ENCODE data around the gene NOTUM. TPM values are rescaled to one million over a fixed set of nuclear protein-coding genes. Genes with fewer than 3 reads are reported as not detected.
A peak's percentile ranks its signal among the peaks of the same experiment; 100 is the strongest.

The NOTUM gene
- total and polyA plus RNA-seq, 9 of the 15 experiments (the other 6 are each of a cell fraction or from before 2014, with no cell fraction given), result 0.03 to 14.0 (median 4.1) TPM

- no peak for TF ChIP-seq ATF4 (CRISPR knock-in tag; IDR thresholded peaks at IDR 0.05)
- peak; percentile 48; the same call in 1 of the 2 replicates for TF ChIP-seq ZBTB40 (IDR thresholded peaks at IDR 0.05)
- no peak for TF ChIP-seq ZBTB40 (CRISPR knock-in tag; IDR thresholded peaks at IDR 0.05)
- peak in 1 of 2 experiments; percentile 38 for TF ChIP-seq E2F6 (IDR thresholded peaks at IDR 0.05; ENCODE audit: borderline replicate concordance in 1 of 2, extremely low read depth in 1 of 2, insufficient read depth in 1 of 2, insufficient read length in 1 of 2, low read depth in 1 of 2, low read length in 1 of 2, poor library complexity in 1 of 2, severe bottlenecking in 1 of 2)
- TF ChIP-seq NCOA6 (IDR thresholded peaks at IDR 0.05), result peak; percentile 89
- peak; percentile 63 for TF ChIP-seq EGR1 (conservative IDR thresholded peaks at IDR 0.05)
- TF ChIP-seq ZNF175 (CRISPR knock-in tag; IDR thresholded peaks at IDR 0.05; ENCODE audit: low read depth), result no peak
- TF ChIP-seq UBTF (IDR thresholded peaks at IDR 0.05; ENCODE audit: borderline replicate concordance in 1 of 2, low read depth in 2 of 2, low read length in 2 of 2), result 0 out of 4 replicates have a peak, but pooled peaks have one; percentile 57
These were observed 643 bp downstream of the NOTUM start (continued) for GRCh38 chr17:81960130-81960958.
